ENCODE data around the gene LTBP1.

- no peak for TF ChIP-seq POLR2A (IDR thresholded peaks at IDR 0.05; ENCODE audit: low read depth, low read length)
- no peak for TF ChIP-seq TAF1 (IDR thresholded peaks at IDR 0.05; ENCODE audit: borderline replicate concordance, low read depth, low read length)
- no peak for TF ChIP-seq POLR2AphosphoS5 (IDR thresholded peaks at IDR 0.05; ENCODE audit: low read depth, low read length)
Measured at GRCh38 chr2:33210626-33211025, 263.9 kb downstream of the LTBP1 start.

All from GM12892 (cell line).